Heart left ventricle (tissue), 13 donors: ENCODE measurements around the gene NUP62.

ENCODE experiments used
- CTCF ChIP-seq, 12 donors: fragments of 200-600 bp; sonication (generic) in 4 of 12; IDR thresholded peaks; one replicate each; pipeline versions ENCODE4 v1.5.0 to v1.8.0; 2018 to 2022; ENCODE audit warnings: antibody characterized with exemption in 12 of 12, mild to moderate bottlenecking in 5 of 12
- POLR2A ChIP-seq, 2 donors: fragments of 450-650 bp; IDR thresholded peaks; one replicate each; pipeline ENCODE4 v1.6.1; 2017; ENCODE audit warnings: antibody characterized with exemption in 2 of 2, mild to moderate bottlenecking in 2 of 2, moderate library complexity in 2 of 2
- donor health status: ischemic (EF 13 %, LVEDD 7.1; RV severe dilation, severe dysfunction).
- donor health status: DM: no; HTN: yes; CAD: no.
- donor health status: DM: no; HTN: no; CAD: no.
- donor health status: ischemic (EF 25% LVEDD 6.9; RV normal size, moderate dysfunction).
- donor health status: ischemic (EF 25% LVEDD 5.7; RV mildly dilated, moderate dysfunction).
- donor health status: ischemic (EF 35%, LVEDD 5.7; RV mildly dilated, moderate dysfunction).
- donor health status: nonischemic (EF 11% LVEDD 7.7; RV severe dilation, severe dysfunction).
- donor health status: DM: yes; HTN: yes; CAD: no.
- donor health status: PGD.
- donor health status: ischemic (EF 29% LVEDD 5.4; RV normal size, mild dysfunction).
- donor health status: nonischemic (EF 23%, LVEDD 6.1; RV moderate dilation, normal function).

- TF ChIP-seq CTCF (IDR thresholded peaks at IDR 0.05) (no peak), POLR2A (IDR thresholded peaks at IDR 0.05) (no peak)
Measured at GRCh38 chr19:49879243-49879963, 49.9 kb downstream of the NUP62 start.
